NK-92 treated with Interleukin-12 subunit alpha and Interleukin-12 subunit beta, amount 100 ng/mL, for 24 hours (cell line): Measurements from ENCODE around the gene PDSS2.
A peak's percentile ranks its signal among the peaks of the same experiment; 100 is the strongest.
"Not testable (repeated sequence)": the region's sequence is repeated elsewhere in the genome, so short reads cannot be mapped to it uniquely, and the experiment has no call there.

ENCODE experiments used
- DNase-seq: peaks from one replicate; lab custom pipeline; 2025; lab: John Stamatoyannopoulos, UW

PDSS2 gene

GRCh38 chr6:107118540-107118939 lies 340.8 kb downstream of the PDSS2 start:
- DNase-seq = not testable (repeated sequence)

GRCh38 chr6:107116931-107117330 lies 342.4 kb downstream of the PDSS2 start:
- DNase-seq = no peak

- no peak for DNase-seq
These were observed 343.0 kb downstream of the PDSS2 start for GRCh38 chr6:107116328-107116892.

DNA sequence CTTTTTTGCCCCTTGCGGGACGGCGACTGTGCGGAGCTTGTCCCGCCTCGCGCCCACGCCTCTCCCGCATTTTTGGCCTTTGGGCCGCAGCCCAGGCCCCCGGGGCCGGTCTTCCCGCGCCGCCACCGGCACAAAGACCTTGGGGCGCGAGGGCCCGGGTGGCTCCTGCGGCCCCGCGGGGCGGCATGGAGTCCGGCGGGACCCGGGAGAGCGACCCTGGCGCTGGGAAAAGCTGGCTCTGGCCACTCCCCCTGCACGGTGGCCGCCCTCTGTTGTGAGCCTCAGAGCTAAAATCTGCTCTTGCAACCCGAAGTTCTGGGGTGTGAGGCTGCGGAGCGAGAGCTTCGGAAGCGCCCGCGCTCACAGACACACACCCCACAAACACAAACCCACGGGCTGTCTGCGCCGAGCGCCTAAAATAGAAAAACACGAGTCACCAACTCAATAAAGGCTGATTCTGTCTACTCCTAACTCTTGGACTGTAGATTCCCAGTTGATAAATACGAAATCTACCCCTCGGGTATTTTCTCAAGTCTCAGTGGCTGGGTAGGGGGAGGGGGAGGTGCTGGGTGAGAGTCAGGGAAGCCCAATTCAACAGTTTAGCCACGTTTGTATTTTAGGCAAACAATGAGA lies 343.6 kb downstream of the PDSS2 start:
- DNase-seq = no peak

DNA sequence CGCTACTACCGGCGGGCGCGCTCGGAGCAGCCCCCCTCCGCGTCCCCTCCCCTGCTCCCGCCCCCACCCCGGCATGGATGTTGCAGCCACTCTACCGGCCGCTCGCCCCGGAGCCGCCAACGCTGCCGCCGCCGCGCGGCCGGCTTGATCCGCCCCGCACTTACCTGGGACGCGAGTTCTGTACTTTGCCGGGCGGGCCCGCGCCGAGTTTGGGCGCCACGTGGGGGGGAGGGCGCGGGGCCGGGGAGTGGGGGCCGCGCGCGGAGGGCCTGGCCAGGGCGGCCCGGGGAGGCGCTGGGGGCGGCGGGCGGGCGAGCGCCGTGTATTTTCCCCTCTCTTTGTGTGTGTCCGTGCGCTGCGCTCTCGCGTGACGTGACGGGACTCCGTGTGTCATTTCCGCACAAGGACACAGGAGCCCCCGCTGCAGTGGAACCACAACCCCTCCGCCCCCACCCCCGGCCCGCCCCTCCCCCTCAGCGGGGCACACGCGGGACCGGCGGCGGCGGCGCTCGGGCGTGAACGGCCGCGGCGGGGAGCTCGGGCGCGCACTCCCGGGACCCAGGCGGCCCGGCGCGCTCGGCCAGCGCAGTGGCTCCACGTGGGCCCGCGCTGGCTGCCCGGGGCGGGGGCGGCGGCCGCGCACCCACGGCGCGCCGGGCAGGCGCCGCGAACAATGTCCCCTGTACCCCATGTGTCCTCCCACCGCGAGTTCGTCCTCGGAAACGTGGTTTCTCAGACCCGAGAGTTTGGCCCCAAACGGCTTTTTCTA lies 344.3 kb downstream of the PDSS2 start, which contains the start of gene BEND3:
Gene BEND3 (minus strand): TSS at position 590 of the 769 bp plus-strand sequence. CDS start 16,230 bp downstream, outside the sequence.
- no peak for DNase-seq

DNA sequence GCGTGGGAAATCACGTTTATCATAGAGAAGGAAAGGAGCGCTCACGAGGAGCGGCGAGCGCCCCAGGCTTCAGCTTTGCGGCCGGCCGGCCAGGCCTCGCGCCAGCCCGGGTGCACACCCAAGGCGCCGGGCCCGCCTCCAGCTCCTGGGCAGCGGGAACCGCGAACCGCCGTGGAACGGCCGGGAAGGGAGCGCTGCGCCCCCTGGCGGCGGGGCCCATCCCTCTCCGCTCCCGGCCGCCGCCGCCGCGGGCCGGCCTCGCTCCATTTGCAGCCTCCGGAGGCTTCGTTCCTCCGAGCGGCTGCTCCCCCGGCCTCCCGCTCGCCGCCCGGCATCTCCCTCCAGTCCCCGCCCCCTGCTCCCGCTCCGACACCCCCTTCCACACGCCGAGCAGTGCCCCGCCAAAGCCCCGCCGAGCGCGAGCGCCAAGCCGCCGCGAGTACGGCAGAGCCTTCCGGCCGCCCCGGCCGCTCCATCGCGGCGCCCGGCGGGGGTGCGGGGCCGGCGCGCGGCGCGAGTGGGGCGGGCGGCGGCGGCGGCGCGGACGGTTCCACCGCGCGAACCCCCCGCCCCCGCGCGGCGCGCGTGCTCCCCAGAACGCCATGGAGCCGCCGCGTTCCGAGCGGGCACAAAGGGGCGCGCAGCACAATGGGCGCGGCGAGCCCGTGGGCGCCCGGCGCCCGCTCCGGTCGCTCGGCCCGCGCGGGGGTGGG lies 345.0 kb downstream of the PDSS2 start:
- DNase-seq = peak; percentile 43

DNA sequence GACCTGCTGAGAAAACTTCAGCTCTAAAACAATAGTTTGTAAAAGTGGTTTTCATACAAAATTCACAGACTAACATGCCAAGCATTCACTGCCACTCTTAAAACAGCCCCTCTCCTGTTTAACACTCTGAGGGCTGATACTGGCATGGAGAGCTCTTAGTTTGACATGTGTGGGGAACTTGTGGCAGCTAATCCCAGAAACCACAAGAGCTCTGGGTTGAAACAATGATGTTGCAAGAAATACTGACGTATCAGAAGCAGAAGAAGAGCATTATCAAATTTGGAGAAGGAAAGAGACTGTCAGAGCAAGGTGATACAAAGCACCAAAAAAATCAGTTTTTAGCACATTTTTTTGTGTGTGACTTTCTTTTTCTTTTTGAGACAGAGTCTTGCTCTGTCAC lies 349.2 kb downstream of the PDSS2 start:
- no peak for DNase-seq

DNA sequence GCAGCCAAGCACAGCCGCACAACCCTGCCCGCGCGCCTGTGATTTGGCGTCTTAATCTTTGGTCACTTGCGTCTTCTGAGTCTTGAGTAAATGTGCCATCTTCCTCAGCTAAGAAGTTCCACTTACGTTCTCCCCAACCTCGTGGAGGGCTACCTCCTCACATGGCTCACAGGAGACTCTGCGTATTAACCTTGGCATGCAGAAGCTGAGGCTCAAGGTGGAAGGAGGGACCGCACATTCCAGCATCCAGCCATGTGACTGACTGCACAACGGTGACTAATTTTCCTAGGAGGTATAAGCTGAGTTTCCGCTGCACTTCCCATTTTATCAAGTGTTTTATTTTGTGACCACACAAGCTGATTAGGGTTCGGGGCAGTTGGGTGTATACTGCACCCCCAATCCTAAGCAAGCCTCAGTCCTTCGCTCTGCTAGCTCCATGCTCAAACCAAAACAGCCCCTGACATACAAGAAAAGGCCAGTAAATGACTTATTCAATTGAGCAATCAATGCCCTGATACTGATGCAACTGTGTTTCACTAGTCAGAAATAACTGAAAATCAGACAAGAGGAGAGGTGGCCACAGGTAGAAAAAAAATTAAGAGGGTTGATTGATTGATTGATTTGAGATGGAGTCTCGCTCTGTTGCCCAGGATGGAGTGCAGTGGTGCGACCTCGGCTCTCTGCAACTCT lies 351.0 kb downstream of the PDSS2 start:
- no peak for DNase-seq

GRCh38 chr6:107107791-107108190 lies 351.6 kb downstream of the PDSS2 start:
- no peak for DNase-seq

GRCh38 chr6:107106165-107106564 lies 353.2 kb downstream of the PDSS2 start:
- DNase-seq = no peak

DNA sequence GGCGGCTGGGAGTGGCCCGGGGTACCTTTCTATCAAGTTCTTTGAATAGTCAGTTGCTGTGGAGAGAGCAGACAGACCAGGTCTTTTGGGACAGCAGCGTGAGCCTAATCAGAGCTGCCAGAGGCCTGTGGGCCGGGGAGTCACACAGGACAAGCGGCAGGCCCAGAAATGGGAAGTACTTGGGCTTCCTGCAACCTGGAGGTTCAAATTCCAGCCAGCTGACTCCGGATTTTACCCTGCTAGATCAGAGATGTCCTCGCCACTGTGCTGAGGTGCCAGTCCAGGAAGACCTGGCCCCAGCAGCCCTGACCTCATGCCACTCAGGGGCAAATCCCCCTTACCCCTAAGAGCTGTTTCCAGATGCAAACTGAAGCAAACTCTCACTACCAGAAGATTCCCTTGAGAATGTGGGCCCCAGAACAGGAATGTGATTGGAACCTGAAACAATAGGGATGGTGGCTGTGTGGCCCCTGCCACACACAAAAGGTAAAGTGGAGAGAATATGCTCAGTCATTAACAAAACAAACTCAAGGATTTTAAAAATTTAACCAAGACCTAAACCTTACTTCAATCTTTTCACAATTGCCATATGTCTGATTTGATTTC lies 353.8 kb downstream of the PDSS2 start:
- no peak for DNase-seq

GRCh38 chr6:107103082-107103481 lies 356.3 kb downstream of the PDSS2 start:
- no peak for DNase-seq
